Subcutaneous adipose tissue (tissue), 4 donors: ENCODE measurements around the gene ITIH3. TPM values are rescaled to one million over a fixed set of nuclear protein-coding genes. Genes with fewer than 3 reads are reported as not detected.

ENCODE experiments used
- total RNA-seq, 4 donors: library from RNA; depleted of rRNA; stranded (reverse); fragments of >200 nt; gene quantifications; one replicate each; pipeline ENCODE4 v1.1.0, GENCODE V29; 2016
- TF ChIP-seq, protein P1 (sequence below): fragments of 450-650 bp; IDR thresholded peaks from one replicate; pipeline ENCODE4 v1.5.1; 2016; ENCODE audit warnings: low read depth, mild to moderate bottlenecking, control low read depth, antibody characterized with exemption, moderate library complexity

ITIH3 gene
- total RNA-seq, 4 donors from 2014 or later, result 0.44 to 4.6 (median 2.1) TPM; not detected in 1

DNA sequence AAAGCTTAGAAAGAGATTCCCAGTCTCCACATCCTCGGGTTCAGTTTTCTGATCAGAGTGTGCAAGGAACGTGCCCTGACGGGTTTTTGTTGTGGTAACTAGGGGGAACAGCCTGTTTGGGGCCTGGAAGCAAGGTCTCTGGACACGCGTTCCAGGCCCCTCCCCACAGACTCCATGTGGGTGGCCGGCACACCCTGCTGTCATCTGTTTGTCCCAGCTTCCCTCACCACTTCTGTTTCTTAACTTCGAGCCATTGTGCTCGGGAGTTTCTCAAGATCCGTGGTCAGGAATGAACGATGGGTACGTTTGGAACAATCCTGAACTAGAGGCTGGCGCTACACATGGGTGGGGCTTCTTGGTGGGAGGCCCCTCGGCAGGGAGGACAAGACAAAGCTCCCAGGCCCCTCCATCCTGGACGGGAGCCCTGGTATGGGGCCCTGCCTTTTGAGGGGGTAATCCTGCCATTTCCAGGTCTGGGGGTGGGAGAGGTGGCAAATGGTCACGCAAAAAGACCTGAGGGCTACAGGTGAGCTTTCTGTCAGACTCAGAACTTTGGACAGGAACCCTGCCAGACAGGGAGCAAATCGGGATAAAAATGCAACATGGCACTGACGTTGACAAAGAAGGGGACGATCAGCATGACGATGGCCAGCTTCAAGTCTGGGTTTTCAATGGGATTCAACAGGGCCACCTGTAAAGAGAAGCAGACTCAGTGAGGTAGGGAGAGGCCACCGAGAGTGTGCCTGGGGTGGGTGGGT, 48.7 kb downstream of the ITIH3 start:
- TF ChIP-seq, protein P1, sequence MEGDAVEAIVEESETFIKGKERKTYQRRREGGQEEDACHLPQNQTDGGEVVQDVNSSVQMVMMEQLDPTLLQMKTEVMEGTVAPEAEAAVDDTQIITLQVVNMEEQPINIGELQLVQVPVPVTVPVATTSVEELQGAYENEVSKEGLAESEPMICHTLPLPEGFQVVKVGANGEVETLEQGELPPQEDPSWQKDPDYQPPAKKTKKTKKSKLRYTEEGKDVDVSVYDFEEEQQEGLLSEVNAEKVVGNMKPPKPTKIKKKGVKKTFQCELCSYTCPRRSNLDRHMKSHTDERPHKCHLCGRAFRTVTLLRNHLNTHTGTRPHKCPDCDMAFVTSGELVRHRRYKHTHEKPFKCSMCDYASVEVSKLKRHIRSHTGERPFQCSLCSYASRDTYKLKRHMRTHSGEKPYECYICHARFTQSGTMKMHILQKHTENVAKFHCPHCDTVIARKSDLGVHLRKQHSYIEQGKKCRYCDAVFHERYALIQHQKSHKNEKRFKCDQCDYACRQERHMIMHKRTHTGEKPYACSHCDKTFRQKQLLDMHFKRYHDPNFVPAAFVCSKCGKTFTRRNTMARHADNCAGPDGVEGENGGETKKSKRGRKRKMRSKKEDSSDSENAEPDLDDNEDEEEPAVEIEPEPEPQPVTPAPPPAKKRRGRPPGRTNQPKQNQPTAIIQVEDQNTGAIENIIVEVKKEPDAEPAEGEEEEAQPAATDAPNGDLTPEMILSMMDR, result no peak

DNA sequence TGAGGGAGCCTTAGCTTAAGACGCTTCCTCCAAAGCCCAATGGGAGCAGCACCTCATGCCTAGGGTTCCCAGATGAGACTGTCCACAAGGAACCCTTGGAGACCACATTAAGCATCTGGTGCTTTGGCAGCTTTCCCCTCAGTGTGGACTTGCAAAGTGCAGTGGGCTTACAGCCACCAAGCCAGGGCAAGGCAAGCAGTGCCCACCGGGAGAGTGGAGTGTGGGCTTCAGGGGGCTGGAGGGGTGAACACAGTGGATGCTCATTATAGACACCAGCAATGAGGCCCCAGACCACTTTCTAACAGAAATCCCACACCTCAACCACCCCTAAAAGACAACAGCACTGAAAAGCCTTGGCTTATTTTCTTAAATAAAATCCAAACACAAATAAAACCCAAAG, 49.3 kb downstream of the ITIH3 start:
- TF ChIP-seq, protein P1, result no peak

DNA sequence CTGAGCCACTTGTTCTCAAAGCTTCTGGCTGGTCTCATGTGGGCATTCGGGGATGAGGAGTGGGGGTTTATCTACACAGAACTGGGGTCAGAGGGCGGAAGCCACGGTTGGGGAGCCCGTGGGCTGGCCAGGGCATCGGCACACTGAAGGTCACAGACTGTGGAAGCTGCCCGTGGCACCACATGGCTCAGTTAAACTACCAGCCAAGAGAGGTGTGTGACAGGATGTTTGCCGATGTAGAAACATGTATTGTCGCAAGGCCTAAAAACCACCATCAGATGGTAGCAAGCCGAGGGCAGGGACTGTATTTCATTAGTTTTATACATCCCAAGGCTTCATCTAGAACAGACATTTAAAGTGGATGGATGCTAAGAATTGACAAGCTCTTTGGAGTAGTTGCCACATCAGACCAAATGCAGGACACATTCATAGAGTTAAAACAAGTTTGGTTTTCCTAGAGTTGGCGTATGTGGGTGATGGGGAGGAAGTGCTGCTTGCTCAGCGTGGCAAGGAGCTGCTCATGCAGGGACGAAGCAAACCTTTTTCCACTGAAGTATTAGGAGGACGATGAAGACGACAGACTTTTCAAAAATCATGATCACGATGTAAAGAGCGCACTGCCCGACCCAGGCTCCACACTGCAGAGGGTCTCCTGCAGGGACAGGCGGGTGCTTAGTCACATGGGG, 49.8 kb downstream of the ITIH3 start:
- TF ChIP-seq, protein P1, result no peak

DNA sequence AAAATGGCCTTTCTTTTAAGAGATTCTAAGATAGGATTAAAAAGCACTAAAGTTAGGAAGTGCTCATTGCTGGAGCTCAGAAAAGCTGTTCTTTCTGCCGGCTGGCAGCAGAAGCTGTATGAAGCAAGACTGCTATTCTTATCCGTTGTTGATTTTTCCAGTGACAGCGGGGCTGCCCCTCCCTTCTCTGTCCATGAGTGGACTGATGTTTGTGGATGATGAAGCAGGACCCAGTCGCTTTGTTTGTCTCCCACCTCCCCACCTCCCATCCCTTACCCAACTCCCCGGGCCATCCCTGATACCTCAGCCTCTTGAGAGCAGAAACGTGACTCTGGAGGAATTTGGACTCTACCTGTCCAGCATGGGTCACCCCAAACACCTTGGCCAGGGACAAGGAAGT, 50.6 kb downstream of the ITIH3 start:
- TF ChIP-seq, protein P1, result no peak

DNA sequence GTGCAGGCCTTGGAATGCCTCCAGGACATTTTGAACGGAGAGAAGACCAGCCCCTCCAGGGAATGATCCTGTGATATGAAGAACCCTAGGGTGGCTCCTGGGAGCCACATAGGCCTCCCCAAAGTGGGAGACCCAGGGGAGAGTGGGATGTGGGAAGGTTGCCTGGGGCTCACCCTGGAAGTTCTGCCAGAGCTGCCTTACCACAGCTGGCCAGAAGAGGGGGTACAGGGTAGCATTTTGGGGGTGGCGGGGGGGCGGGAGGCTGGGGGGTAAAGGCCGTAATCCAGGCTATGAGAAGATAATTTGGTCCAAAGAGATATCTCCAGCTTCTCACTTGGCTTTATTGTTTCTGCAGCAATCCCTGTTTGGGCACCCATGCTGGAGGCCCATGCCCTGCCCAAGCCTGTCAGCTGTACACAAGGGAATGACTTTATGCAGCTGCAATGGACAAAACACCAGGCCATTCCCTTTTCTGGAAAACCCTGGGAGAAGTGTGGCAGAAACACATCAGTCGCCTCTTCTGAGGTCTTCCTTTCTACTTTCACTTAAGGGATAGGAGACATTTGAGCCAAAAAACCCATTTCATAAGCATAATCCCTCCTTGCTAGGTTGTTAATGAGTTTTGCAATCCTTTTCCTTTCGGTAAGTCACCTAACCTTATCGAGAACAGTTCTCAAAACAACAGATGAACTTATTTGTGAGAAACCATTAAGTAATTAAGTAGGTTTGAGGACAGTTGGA, 51.3 kb downstream of the ITIH3 start:
- TF ChIP-seq, protein P1, result no peak

DNA sequence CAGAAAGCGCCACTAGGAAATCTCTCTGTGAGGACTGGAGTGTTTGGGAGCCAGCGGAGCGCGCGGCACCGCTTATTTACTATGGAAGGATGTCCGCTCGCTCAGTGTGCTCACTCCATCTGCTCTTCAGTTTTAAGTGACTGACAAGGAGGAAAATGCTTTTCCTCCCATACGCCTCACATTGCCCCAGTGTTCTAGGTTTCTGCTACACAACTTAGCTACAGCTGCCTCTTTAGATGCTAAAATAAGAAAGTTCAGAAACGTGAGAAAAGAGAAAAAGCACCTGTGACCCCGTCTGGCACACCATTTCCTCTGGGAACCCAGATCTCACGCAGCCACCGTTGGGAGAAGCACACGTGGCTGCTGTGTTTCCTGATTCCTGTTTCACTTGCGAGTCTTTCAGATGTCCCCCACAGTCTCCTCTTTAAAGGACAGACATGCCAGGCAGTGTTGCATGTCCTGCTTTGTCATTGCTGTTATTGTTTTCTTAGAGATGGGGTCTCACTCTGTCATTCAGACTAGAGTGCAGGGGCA, 51.9 kb downstream of the ITIH3 start:
- TF ChIP-seq, protein P1, result no peak

DNA sequence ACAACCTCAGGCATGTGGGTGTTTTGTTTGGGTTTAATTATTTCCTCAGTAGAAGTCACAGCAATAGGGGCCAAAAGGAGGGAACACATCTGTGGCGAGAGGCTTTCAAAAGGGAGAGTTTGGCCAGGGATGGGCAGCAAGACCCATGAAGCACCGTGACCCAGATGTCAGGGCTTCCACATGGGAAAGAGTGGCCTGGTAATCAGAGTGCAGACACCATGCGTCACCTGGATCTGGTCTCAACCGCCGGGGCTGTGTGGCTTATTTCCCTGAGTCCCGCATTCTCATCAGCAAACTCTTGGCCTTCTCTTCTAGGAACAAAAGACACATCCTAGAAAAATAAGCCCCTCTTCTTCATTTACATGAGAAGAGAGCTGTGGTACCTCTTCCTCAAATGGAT, 52.6 kb downstream of the ITIH3 start:
- TF ChIP-seq, protein P1, result no peak
